Measurements from ENCODE around the gene PROM2. TPM values are rescaled to one million over a fixed set of nuclear protein-coding genes. Genes with fewer than 3 reads are reported as not detected.

The PROM2 gene
- total RNA-seq, 4 donors from 2014 or later, result 96.8 to 166 (median 131) TPM

DNA sequence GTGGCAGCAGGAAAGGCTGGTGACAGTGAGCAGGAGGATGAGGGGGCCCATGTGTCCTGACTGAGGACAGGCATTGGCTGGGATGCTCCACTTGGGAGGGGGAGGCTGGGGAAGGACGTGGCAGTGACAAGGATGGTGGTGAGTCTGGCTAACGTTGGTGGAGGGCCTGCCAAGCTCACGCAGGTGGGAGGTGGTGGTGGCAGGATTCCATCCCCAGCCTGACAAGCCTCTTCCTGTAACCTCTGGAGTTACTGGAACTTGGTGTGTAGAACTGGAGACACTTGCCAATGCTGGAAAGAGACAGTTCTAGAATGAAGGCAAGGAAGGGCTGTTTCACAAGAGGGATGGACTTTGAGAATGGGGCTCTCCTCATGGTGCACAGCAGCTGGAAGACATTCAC lies 8.2 kb downstream of the PROM2 start:
- Histone ChIP-seq H3K27me3 (no peaks in the 10 kb centered on the region), H3K9me3 (no peaks in the 10 kb centered on the region), H3K4me1 (peaks cover 17% of the 10 kb centered on the region), H3K27ac (no peak overlapping the region), H3K36me3 (peaks cover 23% of the 10 kb centered on the region), H3K4me3 (no peak overlapping the region)
- DNase-seq (ENCODE audit: low spot score in 2 of 2), result no peak
- TF ChIP-seq EP300 (IDR thresholded peaks at IDR 0.05) (no peak), POLR2AphosphoS5 (IDR thresholded peaks at IDR 0.05) (no peak), POLR2A (IDR thresholded peaks at IDR 0.05) (no peak)
- TF ChIP-seq, protein P1, sequence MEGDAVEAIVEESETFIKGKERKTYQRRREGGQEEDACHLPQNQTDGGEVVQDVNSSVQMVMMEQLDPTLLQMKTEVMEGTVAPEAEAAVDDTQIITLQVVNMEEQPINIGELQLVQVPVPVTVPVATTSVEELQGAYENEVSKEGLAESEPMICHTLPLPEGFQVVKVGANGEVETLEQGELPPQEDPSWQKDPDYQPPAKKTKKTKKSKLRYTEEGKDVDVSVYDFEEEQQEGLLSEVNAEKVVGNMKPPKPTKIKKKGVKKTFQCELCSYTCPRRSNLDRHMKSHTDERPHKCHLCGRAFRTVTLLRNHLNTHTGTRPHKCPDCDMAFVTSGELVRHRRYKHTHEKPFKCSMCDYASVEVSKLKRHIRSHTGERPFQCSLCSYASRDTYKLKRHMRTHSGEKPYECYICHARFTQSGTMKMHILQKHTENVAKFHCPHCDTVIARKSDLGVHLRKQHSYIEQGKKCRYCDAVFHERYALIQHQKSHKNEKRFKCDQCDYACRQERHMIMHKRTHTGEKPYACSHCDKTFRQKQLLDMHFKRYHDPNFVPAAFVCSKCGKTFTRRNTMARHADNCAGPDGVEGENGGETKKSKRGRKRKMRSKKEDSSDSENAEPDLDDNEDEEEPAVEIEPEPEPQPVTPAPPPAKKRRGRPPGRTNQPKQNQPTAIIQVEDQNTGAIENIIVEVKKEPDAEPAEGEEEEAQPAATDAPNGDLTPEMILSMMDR (IDR thresholded peaks at IDR 0.05), result no peak
- WGBS, result 32% methylated on average over 3 of the region's 3 CpGs

DNA sequence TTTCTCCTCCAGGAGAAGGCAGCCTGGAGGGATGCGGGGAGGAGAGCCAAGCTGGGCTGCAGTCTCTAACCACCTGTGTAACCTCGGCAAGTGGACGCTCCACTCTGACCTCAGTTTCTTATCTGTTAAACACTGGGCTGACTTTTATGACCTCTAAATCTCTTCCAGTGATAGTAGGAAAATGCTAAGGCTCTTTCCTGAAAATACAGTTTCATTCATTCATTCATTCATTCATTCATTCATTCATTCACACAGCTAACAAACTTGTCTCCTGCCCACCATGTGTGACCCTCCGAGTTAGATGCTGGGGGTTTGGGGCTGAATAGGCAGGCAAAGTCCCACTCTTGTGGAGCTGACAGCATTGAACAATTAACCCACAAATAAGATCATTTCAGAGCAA lies 9.3 kb downstream of the PROM2 start:
- no peaks in the 10 kb centered on the region for H3K27me3 ChIP-seq
- peaks cover 33% of the 10 kb centered on the region for H3K36me3 ChIP-seq
- TF ChIP-seq EP300 (IDR thresholded peaks at IDR 0.05) (no peak), POLR2A (IDR thresholded peaks at IDR 0.05) (no peak), POLR2AphosphoS5 (IDR thresholded peaks at IDR 0.05) (no peak)
- TF ChIP-seq, protein P1 (IDR thresholded peaks at IDR 0.05), result no peak
- 72% methylated on average over 4 of the region's 4 CpGs for WGBS
- no peak for DNase-seq (ENCODE audit: low spot score in 2 of 2)
- H3K4me1 ChIP-seq, result peaks cover 6% of the 10 kb centered on the region
- no peak overlapping the region for H3K4me3 ChIP-seq
- H3K27ac ChIP-seq, result no peak overlapping the region
- no peaks in the 10 kb centered on the region for H3K9me3 ChIP-seq

DNA sequence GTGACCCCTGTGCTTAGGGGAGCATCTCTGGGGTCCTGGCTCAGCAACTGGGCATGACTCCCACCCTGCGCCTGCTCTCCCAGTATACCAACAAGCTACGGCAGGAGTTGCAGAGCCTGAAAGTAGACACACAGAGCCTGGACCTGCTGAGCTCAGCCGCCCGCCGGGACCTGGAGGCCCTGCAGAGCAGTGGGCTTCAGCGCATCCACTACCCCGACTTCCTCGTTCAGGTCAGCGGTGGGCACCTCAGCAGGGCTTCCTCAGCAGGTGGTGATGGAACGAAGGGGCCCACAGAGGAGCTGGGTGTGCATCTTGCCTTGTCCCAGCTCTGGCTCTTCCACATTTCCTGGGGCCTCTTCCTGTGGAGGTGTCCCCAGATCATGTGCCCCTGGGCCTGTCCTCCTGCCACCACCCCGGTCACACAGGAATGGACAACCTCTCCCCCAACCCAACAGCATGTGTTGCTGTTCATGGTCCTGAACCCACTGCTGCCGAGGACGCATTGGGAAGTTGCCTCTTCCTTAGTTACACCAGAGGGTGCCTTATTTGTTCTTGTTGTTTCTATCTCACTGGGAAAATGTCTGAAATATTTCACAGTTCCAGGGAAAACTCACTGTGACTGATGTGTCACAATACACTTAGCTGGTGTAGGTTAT lies 10.8 kb downstream of the PROM2 start:
- H3K4me1 ChIP-seq, result peaks cover 6% of the 10 kb centered on the region
- no peak overlapping the region for H3K27ac ChIP-seq
- no peaks in the 10 kb centered on the region for H3K27me3 ChIP-seq
- no peaks in the 10 kb centered on the region for H3K9me3 ChIP-seq
- no peak overlapping the region for H3K4me3 ChIP-seq
- WGBS, result 80% methylated on average over 4 of the region's 13 CpGs
- TF ChIP-seq POLR2AphosphoS5 (IDR thresholded peaks at IDR 0.05), result no peak
- TF ChIP-seq EP300 (IDR thresholded peaks at IDR 0.05), result no peak
- TF ChIP-seq, protein P1 (IDR thresholded peaks at IDR 0.05), result no peak
- no peak for TF ChIP-seq POLR2A (IDR thresholded peaks at IDR 0.05)
- no peak for DNase-seq (ENCODE audit: low spot score in 2 of 2)
- peaks cover 44% of the 10 kb centered on the region for H3K36me3 ChIP-seq

DNA sequence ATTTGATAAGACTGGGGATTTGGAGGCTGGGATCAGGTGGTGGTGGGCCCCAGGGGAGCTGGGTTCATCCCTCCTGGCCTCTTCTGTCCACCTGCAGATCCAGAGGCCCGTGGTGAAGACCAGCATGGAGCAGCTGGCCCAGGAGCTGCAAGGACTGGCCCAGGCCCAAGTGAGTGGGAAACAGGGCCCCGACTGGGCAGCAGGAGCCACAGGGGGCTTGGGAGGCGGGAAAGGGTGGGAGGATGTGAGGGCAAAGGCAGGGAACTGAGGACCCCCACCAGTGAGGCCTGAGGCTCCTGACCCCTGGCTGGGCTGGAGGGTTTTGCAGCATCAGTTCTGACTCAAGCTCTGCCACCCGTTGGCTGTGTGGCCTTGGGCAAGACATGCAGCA lies 11.3 kb downstream of the PROM2 start:
- H3K36me3 ChIP-seq, result peaks cover 43% of the 10 kb centered on the region
- WGBS, result 68% methylated on average over 4 of the region's 4 CpGs
- H3K27me3 ChIP-seq, result no peaks in the 10 kb centered on the region
- H3K9me3 ChIP-seq, result no peaks in the 10 kb centered on the region
- no peak overlapping the region for H3K27ac ChIP-seq
- DNase-seq (ENCODE audit: low spot score in 2 of 2), result no peak
- peaks cover 1% of the 10 kb centered on the region for H3K4me1 ChIP-seq
- no peak overlapping the region for H3K4me3 ChIP-seq
- TF ChIP-seq, protein P1 (IDR thresholded peaks at IDR 0.05), result no peak
- TF ChIP-seq EP300 (IDR thresholded peaks at IDR 0.05), result no peak
- TF ChIP-seq POLR2AphosphoS5 (IDR thresholded peaks at IDR 0.05), result no peak
- TF ChIP-seq POLR2A (IDR thresholded peaks at IDR 0.05), result no peak

DNA sequence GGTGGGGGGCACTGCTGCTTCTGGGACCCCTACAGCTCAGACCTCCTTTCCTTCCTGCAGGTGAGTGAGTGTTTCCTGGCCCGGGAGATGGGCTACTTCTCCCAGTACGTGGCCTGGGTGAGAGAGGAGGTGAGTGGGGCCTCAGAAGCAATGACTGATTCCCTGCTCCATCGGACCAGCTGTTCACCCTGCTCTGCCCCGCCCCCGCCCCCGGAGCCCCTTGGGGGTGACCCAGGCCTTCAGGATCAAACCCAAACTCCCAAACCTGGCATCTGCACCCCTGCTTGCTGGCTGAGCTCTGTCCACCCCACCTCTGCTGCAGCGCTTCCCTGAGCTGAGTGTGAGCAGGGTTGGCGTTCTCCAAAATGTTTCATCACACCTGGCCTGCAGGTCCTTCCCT lies 13.1 kb downstream of the PROM2 start:
- WGBS, result 100% methylated on average over 3 of the region's 8 CpGs
- Histone ChIP-seq H3K4me3 (no peak overlapping the region), H3K9me3 (no peaks in the 10 kb centered on the region), H3K36me3 (peaks cover 43% of the 10 kb centered on the region), H3K27ac (no peak overlapping the region), H3K27me3 (no peaks in the 10 kb centered on the region), H3K4me1 (no peaks in the 10 kb centered on the region)
- DNase-seq (ENCODE audit: low spot score in 2 of 2), result no peak
- no peak for TF ChIP-seq POLR2AphosphoS5 (IDR thresholded peaks at IDR 0.05)
- no peak for TF ChIP-seq EP300 (IDR thresholded peaks at IDR 0.05)
- TF ChIP-seq POLR2A (IDR thresholded peaks at IDR 0.05), result no peak
- TF ChIP-seq, protein P1 (IDR thresholded peaks at IDR 0.05), result no peak
